Esophagus mucosa (tissue), 1 donor: ENCODE measurements around the gene IL17RD. TPM values are rescaled to one million over a fixed set of nuclear protein-coding genes. Genes with fewer than 3 reads are reported as not detected.
A peak's percentile ranks its signal among the peaks of the same experiment; 100 is the strongest.

ENCODE experiments used
- ATAC-seq: fragments of 200-7000 bp; cut with Tn5 transposase; one replicate; pipeline ENCODE4 v1.9.1; 2020
- total RNA-seq: library from RNA; stranded (reverse); gene quantifications from one replicate; pipeline ENCODE4 v1.2.4, GENCODE V29; 2023
- donor health status: DM: yes; HTN: yes; CAD: no.

The IL17RD gene
- total RNA-seq, 1 donor from 2014 or later, result 2.4 TPM

GRCh38 chr3:57158813-57159738 is 6.1 kb downstream of the IL17RD start:
- no peak for ATAC-seq

- no peak for ATAC-seq
Measured at GRCh38 chr3:57158325-57158724, 6.8 kb downstream of the IL17RD start.

GRCh38 chr3:57157545-57157944 is 7.6 kb downstream of the IL17RD start:
- no peak for ATAC-seq

GRCh38 chr3:57155310-57155643 is 9.9 kb downstream of the IL17RD start:
- ATAC-seq, result no peak

- ATAC-seq, result no peak
Measured at GRCh38 chr3:57154470-57155309, 10.5 kb downstream of the IL17RD start.

- no peak for ATAC-seq
Measured at GRCh38 chr3:57152151-57153143, 12.7 kb downstream of the IL17RD start.

- ATAC-seq, result no peak
Measured at GRCh38 chr3:57151749-57152148, 13.4 kb downstream of the IL17RD start.

GRCh38 chr3:57151021-57151449 is 14.1 kb downstream of the IL17RD start:
- no peak for ATAC-seq

GRCh38 chr3:57150113-57150581 is 15.0 kb downstream of the IL17RD start:
- peak; percentile 35 for ATAC-seq

- ATAC-seq, result no peak
Measured at GRCh38 chr3:57147071-57147470, 18.1 kb downstream of the IL17RD start.

GRCh38 chr3:57145852-57146251 is 19.3 kb downstream of the IL17RD start:
- no peak for ATAC-seq

- no peak for ATAC-seq
Measured at GRCh38 chr3:57144952-57145351, 20.2 kb downstream of the IL17RD start.

GRCh38 chr3:57143886-57144459 is 21.2 kb downstream of the IL17RD start:
- no peak for ATAC-seq

- no peak for ATAC-seq
Measured at GRCh38 chr3:57142411-57142723, 22.8 kb downstream of the IL17RD start.

- ATAC-seq, result no peak
Measured at GRCh38 chr3:57141719-57142410, 23.3 kb downstream of the IL17RD start.

GRCh38 chr3:57140894-57141293 is 24.3 kb downstream of the IL17RD start:
- no peak for ATAC-seq

- ATAC-seq, result no peak
Measured at GRCh38 chr3:57135964-57136719, 29.0 kb downstream of the IL17RD start.

- ATAC-seq, result no peak
Measured at GRCh38 chr3:57133157-57133556, 32.0 kb downstream of the IL17RD start.

GRCh38 chr3:57132674-57133073 is 32.5 kb downstream of the IL17RD start:
- no peak for ATAC-seq

- no peak for ATAC-seq
Measured at GRCh38 chr3:57131210-57131588, 34.0 kb downstream of the IL17RD start.
